NCI-H1105 (cell line): ENCODE results near the gene MAP10.
"Not testable (repeated sequence)": the region's sequence is repeated elsewhere in the genome, so short reads cannot be mapped to it uniquely, and the experiment has no call there.

ENCODE experiments used
- DNase-seq: peaks from one replicate; lab custom pipeline; 2025; lab: John Stamatoyannopoulos, UW

MAP10 gene, protein sequence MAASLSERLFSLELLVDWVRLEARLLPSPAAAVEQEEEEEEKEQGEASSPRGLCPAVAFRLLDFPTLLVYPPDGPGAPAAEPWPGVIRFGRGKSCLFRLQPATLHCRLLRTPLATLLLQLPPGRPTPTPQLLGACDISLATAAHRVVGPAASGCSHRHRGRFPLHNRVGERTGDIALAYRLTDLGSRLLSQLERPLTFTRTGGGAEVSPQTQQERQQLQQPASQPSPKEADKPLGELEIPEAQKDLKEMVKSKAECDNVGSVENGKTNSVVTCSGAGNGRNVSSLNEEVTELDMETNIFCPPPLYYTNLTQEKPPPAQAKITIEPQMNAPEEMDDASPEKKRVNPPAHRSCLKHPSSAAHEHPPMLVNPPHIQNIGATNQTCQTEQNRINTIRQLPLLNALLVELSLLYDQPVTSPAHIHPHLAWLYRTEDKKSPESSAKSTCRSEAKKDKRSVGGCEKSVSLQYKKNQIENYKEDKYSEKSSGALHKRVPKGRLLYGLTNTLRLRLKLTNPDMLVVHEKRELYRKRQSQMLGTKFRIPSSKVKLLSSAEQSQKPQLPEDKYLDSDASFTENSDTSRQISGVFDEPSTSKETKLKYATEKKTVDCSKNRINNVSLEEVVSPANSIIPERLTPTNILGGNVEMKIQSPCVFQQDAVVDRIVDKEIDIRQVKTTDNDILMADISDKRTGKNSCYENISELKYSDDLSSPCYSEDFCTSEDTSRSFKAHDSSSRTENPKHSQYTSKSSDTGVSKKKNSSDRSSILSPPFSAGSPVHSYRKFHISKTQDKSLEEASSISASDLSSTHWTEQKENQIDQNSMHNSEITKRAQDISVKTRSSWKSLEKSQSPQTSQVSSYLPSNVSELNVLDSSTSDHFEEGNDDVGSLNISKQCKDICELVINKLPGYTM

GRCh38 chr1:232805269-232806185 is at the start of gene MAP10:
MAP10 (plus strand) TSS chr1:232805416; CDS start chr1:232805450, 34 bp downstream.
- no peak for DNase-seq

GRCh38 chr1:232764458-232765251 is 40.6 kb upstream of the MAP10 start:
- DNase-seq: no peak

DNA sequence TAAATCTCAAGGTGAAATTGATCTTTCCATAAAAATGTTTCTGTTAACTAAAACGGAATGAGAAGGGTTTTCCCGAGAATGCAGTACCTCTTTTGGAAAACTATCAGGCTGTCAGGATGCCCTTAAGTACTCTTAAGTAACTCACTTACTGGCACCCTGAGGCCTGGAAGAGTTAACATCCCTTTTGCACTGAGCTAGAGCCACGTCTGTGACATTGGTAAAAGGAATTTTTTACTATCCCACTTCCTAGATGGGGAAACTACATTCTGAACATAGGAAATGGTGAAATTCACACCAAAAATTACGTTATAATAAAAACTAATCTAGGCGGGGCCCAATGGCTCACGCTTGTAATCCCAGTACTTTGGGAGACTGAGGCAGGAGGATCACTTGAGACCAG is 39.7 kb upstream of the MAP10 start:
- DNase-seq: no peak

DNA sequence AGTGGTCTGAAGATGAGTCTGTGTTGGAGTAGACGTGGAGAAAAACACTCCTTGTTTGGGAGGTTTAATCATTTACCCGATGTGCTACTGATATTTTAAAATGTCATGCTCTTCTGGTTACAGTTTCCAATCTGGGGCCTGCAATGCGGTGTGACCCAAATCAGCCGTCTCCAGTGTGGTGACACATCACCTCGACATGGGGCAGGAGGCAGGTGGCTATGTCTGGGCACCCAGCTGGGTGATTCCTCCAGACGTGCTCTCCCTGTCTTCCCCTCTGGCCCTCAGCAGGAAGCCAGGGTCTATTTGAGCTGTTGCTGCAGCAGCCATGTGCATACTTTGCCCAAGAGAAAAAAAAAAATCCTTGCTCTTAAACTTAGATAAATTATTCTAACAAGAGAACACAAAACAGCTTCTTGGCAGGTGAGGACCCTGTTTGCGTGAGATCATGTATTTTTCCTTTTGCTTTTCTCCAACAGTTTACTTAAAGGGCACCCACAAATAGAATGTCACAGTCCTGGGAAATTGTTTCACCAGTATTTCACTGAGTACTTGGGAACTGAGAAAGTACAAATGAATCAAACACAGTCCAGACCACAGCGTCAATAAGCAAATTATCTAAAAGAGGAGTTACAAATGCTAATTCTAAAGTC is 38.9 kb upstream of the MAP10 start:
- no peak for DNase-seq

- no peak for DNase-seq
Measured at GRCh38 chr1:232766904-232767303, 38.3 kb upstream of the MAP10 start.

GRCh38 chr1:232767305-232768074 is 37.7 kb upstream of the MAP10 start:
- DNase-seq: no peak

DNA sequence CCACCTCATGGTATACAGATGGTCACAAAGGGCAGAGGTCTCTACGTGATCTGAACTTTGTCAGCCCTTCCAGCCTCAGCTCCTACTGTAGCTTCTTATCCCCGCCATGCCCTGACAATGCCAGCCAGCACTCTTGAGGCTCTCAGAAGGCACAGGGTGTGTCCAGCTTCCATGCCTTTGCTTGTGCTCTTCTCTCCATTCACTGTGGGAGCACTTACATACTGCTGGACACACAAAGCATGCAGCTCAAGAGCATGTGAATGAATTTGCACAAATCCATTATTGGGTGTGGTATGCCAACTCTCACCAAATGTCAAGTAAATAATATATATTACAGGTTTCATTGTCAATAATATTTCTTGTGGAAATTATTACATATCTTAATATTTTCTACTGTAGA is 36.4 kb upstream of the MAP10 start:
- no peak for DNase-seq

DNA sequence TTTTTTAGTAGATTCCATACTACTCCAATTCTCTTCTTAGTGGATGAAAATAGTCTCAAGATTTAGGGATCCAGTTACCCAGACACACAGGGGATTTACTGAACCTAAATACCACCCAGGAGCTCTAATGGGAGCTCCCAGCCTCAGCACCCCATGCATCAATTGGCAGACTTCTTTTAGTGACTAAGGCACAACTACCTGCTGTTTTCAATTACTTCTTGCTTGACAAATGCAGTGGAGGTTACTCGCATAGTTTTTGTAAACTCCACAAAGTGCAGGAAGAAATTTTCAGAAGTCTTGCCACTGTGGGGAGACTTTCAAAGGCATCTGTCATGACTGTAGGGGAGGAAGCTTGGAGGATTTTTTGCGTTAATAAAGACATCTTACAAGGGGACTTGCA is 35.5 kb upstream of the MAP10 start:
- no peak for DNase-seq

DNA sequence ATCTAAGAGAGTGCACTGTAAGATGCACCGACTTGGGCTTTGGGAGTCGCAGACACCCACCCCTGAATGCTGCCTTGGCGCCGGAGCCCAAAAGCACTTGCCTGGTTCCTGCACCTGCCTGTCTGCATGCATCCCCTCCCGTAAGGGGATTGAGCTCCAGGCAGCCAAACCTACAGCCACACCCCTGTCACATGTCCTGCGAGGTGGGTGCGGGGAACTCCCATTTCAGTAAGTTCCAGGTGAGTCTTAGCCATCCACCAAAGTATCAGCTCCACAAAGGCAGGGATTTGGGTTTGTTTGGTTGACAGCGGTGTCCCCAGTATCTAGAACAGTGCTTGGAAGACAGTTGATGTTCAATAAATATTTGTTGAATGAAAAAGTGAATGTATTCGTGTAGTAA is 31.5 kb upstream of the MAP10 start:
- no peak for DNase-seq

DNA sequence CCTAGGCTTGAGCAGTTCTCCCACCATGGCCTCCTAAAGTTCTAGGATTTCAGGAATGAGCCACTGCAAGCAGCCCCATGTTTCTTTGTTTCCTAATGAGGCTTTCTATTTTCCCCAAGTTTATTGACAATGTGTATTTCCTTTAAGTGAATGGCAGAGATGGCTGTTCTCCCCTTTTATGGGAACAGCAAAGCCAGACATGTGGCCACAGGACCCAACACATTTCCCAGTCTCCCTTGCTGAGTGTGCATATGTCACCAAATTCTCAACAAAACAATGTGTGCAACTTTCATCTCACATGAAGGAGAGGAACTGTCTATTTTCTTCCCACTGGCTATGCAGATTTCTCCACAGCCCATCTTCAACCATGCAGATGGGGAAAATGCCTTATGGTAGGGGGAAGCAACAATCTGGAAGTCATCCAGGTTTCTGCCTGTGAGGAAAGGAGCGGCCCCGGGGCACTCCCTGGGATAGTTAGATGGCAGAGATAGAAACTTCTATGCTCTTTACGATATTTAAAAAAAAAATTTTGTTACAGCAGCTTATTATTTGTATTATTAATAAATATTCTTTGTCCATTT is 28.6 kb upstream of the MAP10 start:
- DNase-seq: no peak

GRCh38 chr1:232780354-232780753 is 24.9 kb upstream of the MAP10 start:
- no peak for DNase-seq

DNA sequence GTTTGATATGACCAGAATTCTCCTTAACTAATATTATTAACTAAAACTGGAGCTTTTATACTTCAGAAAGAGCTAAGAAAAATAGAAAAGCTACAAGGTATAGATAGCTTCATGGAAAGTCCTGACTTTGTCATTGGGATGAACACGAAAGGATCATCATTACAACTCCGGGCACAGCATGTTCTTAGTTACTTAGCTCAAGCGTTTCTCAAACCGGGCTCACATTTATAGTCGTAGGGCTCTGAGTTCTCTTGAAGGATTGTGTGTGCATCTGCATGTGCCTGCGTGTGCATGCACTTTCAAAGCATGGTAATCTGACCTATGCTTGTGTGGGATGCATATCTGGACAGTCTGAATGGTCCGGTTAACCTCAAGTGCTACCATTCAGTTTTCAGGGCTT is 20.4 kb upstream of the MAP10 start:
- no peak for DNase-seq

DNA sequence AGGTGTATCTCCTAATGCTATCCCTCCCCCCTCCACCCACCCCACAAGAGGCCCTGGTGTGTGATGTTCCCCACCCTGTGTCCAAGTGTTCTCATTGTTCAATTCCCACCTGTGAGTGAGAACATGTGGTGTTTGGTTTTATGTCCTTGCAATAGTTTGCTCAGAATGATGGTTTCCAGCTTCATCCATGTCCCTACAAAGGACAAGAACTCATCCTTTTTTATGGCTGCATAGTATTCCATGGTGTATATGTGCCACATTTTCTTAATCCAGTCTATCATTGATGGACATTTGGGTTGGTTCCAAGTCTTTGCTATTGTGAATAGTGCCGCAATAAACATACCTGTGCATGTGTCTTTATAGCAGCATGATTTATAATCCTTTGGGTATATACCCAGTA is 19.6 kb upstream of the MAP10 start:
- not testable (repeated sequence) for DNase-seq

DNA sequence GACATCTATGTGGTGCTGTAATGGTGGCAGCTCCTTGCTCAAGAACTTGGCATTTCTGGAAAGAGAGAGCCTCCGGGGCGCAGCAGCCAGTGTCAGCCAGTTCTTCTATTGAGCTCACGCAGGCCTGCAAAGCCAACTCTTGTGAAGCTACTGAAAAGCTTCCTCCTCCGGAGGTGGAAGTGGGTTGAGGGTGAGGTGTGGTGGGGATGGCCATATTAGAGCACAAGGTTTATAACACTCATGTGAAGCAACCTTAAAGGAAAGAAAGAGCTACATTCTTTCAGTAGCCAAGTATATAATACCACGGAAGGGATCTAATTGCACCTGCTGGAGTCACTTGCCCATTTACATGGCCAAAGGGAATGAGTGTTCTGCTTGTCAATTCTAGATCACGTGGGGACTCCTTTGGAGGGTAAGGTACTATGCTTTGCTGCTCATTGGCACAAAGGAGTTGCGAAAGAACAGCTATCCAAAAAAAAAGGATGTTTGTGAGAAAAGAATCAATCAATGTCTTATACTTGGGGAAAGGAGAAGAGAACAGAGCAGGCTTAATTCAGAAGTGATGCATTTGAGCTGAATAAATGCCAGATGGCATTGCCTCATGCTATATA is 18.3 kb upstream of the MAP10 start:
- no peak for DNase-seq

GRCh38 chr1:232788235-232788872 is 16.9 kb upstream of the MAP10 start:
- DNase-seq: no peak

- no peak for DNase-seq
Measured at GRCh38 chr1:232789651-232790050, 15.6 kb upstream of the MAP10 start.

GRCh38 chr1:232792949-232793348 is 12.3 kb upstream of the MAP10 start:
- no peak for DNase-seq

DNA sequence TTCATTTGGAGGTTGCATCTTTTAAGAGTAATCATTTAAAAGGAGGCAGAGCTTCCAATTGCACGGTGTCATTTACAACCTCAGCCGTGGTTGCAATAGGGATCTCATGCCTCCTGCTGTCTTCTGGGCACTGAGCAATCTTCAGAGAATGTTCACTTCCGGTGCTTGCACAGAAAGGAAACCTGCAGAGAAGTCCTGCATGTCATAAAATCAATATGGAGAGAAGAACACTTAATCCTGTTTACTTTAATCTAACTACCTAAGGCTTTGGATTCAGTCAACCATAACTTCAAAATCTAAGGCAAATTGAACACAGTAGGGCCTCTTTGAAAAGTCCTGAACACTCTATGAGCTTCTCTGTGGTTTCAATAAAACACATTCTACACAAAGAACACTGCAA is 11.3 kb upstream of the MAP10 start:
- no peak for DNase-seq
